Limb (tissue), 2 donors: ENCODE data around the gene SAPCD2.
A peak's percentile ranks its signal among the peaks of the same experiment; 100 is the strongest.

Experiments
- DNase-seq, 2 donors: peaks; one replicate each; pipeline ENCODE4 v3.0.0-alpha.2; 2016; ENCODE audit errors: extremely low spot score in 2 of 2

SAPCD2 gene

DNA sequence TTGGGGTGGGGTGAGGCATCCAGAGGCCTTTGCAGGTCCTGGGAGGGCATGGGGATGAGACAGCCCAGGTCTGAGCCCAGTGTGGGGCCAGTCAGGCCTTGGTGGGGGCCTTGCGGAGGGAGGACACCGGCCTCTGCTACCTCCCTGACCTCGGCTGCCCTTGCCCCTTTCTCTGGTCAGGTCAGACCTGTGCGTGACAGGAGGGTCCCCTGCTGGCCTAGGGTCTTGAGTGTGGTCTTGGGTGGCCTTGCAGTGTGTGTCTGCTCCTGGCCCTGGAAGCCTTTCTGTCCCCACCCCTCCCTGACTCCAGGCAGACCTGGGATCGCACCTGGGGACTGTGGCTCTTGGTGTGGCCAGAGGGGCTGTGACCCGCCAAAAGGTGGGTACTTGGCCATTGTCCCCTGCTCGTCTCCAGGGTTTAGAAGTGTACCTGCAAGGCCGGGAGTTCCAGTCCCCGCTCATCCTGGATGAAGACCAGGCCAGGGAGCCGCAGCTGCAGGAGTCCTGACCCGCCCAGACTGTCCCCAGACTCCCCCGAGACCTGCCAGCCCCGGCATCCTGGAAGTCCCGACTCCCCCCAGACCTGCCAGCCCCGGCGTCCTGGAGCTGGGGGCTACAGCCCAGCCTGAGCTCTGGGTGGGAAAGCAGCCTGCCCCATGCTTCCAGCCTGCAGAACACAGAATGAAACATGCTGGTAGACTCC is 12.0 kb upstream of the SAPCD2 start:
- DNase-seq: no peak

DNA sequence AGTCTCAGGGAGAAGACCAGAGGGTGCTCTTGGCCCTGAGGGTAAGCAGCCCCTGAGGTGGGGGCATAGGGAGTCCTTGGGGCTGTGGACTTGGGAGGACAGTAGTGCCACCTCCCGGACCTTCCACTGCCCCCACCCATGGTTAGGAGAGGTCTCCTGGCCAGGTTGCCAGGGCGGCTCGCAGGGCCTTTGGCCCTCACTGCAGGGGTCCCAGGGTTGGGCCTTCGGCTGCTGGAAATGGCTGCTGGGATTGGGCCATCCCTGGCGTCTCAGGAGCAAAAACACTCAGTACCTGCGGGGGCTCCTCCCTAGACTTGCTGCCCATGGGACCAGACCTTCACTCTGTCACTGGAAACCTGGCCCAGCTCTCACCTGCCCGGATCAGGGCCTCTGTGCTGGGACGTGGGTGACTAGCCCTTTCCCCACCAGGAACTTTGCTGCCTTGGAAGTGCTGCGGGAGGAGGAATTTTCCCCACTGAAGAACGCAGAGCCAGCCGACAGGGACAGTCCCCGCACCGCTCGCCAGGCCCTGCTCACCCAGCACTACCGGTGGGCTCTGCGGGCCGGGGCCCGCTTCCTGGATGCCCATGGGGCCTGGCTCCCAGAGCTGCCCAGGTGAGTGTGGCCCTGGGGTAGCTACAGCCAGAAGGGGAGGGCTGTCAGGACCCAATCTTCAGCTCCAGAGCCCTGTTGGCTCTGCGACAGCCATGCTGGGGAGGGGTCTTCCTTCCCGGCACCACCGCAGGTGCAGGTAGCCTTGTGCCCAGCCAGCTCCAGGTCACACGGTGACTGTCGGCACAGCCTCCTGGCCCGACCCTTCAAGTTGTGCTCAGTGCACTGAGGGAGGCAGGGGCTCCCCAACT is 10.1 kb upstream of the SAPCD2 start:
- DNase-seq: no peak

DNA sequence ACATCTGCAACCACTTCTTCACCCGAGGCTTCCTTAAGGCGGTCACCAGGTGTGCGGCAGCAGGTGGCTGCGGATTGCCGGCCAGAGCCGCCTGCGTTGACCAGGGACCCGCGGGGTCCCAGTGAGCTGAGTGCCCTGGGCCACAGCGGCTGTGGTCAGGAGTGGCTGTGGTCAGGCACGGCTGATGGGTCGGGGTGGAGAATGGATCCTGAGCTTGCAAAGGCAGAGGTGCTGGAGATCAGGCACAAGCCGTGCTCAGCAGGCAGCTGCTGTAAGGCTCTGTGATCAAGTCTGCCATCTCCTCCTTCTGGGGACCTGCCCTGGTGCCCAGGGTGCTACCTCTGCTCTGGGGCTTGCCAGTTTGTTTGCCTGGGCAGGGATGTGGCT is 9.0 kb upstream of the SAPCD2 start:
- DNase-seq: no peak

DNA sequence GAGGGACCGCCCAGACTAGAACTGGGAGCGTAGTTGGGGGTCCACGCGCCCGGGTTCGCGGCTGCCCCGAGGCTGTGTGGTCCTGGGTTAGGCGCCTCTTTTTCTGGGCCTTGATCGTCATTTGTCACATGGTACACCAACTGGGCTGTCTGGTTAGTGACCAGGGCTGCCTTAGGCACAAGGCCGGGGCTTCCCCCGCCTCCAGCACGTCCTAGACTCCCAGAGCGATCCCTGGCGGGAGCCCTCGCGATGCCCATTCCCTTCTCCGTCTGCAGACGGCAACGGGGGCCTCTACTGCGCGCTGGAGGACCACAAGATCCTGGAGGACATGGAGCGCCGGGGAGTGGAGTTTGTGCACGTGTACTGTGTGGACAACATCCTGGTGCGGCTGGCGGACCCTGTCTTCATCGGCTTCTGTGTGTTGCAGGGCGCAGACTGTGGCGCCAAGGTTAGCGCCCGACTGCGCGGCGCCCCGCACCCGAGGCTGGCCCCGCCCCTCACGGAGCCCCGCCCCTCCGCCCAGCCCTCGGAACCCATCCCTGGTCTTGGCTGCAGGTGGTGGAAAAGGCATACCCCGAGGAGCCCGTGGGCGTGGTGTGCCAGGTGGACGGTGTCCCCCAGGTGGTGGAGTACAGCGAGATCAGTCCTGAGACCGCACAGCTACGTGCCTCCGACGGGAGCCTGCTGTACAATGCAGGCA is 8.5 kb upstream of the SAPCD2 start:
- no peak for DNase-seq

DNA sequence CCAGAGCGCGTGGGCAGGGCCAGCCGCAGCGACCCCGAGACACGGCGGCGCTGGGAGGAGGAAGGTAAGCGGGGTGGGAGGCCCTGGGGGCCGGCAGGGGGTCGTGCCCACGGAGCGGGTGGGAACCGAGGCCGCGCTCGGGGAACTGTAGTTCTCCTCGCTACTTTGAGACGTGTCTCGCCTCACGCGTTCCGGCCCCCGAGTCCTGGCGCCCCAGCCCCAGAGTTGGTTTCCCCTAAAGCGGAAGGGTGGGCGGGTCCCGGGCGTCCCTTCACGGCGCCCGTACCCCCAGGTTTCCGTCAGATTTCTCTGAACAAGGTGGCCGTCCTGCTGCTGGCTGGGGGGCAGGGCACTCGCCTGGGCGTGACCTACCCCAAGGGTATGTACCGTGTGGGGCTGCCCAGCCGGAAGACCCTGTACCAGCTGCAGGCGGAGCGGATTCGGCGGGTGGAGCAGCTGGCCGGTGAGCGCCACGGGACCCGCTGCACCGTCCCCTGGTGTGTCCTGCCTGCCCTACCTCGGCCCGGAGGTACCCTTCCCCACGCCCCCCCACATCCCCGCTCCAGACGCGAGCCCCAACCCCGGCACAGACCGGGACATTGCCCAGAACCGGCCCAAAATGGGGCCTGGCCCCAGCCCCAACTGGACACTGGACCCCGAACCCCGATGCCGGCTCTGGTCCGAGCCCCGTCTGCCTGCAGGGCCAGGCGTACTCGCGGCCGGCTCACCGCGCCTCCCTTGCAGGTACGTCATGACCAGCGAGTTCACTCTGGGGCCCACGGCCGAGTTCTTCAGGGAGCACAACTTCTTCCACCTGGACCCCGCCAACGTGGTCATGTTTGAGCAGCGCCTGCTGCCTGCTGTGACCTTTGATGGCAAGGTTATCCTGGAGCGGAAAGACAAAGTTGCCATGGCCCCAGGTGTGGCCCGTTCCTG is 7.7 kb upstream of the SAPCD2 start:
- DNase-seq: peak in 1 of 2 donors; percentile 42

DNA sequence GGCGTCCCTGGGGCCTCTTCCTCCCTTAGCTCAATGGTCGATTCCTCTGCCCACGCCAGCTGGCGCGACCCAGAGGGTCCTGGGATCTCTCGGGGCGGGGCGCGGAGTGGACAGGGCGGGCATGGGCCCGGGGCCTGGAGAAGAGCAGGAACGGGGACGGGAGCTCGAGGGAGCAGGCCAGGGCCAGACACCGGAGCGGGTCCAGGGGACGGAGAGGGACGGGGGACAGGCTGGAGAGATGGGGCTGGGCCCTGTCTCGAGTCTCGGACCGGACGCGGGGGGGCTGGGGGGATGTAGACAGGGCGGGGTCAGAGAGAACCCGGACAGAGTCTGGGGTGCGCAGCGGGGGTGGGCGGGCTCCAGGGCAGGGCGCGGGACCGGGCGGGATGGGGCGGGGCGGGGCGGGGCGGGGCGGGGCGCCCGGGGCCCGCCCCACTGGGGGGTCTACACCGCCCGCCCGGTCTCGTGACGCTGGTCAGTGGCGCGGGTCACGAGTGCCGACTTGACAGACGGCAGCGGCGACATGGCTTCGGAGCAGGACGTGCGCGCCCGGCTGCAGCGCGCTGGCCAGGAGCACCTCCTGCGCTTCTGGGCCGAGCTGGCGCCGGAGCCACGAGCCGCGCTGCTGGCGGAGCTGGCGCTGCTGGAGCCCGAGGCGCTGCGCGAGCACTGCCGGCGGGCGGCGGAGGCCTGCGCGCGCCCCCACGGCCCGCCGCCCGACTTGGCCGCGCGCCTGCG is 6.8 kb upstream of the SAPCD2 start, which contains the start of gene UAP1L1:
TSS of gene UAP1L1 (plus strand) at position 508 of the 738 bp plus-strand sequence. CDS start at position 524, 16 bp downstream.
- DNase-seq: peak in 1 of 2 donors; percentile 50

DNA sequence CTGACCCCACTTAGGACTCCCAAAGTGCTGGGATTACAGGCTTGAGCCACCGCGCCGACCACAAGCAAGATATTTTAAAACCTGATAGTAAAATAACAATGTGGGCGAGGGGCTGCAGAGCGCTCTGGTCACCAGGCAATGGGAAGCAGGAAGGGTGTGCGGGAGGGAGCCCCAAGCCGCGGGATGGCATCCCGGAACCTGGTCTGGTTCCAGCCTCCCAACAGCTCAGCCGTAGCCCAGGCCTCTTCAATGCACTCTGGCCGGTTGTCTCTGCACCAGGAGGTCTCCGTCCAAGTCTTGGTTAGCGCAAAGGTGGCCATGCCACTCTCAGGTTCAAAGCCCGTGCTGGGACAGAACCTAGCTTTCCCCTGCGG is 6.3 kb upstream of the SAPCD2 start:
- DNase-seq: no peak

DNA sequence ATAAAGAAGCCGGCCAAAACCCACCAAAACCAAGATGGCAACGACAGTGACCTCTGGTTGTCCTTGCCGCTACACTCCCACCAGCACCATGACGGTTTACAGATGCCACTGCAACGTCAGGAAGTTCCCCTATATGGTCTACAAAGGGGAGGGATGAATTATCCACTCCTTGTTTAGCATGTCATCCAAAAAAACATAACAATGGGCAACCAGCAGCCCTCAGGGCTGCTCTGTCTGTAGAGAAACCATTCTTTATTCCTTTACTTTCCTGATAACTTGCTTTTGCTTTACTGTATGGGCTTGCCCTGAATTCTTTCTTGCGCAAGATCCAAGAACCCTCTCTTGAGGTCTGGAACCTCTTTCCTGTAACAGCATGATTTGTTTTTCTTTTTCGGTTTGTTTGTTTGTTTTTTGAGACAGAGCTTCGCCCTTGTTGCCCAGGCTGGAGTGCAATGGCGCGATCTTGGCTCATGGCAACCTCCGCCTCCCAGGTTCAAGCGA is 5.0 kb upstream of the SAPCD2 start:
- DNase-seq: no peak

DNA sequence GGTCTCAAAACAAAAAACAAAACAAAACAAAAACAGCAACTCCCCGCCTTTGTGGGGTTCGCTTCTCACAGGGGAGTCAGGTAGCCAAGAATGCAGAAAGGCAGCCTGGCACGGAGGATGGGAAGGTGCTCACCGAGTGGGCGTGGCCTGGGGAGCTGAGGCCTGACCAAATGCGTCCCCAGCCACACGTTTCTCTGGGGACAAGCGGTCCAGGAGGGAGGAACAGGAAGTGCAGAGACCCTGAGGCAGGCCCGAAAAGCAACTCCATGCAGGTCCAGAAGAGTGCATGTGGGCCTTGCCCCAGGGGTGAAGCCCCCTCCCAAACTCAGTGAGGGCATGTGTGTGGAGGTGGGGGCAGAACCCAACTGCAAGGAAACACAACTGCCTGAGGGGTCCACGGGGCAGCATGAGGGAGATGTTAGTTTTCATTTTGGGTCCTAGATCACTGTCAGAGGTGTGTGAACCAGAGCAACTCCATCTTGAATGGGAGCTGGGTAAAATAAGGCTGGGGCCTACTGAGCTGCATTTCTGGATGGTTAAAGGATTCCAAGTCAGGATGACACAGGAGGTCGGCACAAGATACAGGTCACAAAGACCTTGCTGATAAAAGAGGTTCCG is 4.4 kb upstream of the SAPCD2 start:
- no peak for DNase-seq

DNA sequence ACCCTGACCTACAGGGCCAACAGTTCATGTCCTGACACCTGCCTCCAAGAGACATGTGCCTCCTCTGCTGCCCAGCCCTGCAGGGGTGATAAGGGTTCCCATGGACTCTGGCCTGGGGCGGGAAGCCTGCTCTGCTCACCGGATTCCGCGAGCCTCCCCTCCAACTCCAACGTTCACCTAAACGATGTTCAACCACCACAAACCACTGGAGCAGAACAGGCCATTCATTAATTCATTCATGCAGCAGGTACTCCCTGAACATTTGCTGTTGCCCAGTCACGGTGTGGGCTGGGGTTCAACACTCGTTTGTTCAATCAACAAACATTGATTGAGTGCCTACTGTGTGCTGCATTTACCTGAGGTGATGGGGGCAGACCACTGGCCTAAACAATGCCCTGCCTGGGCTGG is 3.6 kb upstream of the SAPCD2 start:
- DNase-seq: no peak

DNA sequence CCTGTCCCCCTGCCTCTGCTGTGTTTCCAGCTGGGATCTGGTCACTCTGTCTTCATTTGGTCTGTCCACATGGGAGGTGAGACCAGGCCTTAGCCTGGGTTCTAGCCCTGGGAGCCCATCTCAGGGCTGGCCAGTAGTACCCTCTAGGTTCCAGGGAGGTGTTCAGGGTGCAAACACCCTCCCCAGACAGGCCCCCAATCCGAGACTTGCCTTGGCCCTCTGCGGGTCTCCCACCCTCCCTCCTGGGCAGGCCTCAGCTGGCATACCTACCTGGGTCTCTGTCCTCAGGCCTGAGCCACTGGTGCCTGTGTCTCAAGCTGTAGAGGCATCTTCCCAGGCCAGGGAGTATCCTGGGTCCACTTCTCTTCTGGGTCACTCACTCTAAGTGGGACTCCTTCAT is 925 bp upstream of the SAPCD2 start:
- no peak for DNase-seq

DNA sequence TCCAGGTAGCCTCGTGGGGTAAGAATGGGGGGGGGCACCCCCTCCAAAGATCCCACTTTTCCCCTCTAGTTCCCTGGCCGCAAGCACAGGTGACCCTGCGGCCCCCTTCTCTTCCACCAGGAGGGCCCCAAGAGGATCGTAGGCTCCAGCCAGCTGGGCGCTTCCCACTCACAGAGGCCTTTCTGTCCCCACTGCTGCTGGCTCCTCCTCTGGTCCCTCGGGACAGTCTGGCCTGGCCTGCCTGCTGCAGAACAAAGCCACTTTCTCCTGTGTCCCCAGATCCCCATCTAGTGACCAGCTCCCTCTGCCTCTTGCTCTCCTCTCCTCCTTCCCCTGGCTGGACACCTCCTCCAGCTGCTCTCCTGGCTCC is 534 bp upstream of the SAPCD2 start:
- peak in 1 of 2 donors; percentile 58 for DNase-seq

DNA sequence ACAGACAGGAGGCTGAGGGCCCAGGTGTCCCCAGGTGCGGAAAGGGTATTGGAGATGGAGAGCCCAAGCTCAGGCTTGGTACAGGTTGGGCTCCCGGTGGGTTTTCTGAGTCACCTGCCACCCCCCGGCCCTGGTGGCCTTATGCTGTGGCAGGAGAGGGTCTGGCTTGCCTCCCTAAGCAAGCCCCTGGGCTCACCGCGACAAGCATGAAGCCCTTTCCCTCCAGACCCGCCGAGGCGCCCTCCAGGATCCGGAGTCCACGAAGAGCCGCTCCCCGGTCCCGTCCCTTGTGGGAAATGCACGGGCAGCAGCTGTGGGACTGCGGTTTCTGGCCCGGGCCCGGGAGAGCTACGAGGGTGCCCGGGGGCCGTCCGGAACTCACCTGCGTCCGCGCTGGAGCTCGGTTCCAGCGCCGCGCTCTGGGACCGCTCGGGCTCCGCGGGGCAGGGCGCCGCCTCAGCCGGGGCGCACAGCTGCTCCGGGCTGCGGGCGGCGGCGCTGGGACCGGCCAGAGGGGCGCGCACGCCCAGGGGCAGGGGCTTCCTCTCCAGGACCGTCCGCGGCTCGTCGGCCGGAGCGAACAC is 757 bp downstream of the SAPCD2 start:
- DNase-seq: peak in 1 of 2 donors; percentile 35

DNA sequence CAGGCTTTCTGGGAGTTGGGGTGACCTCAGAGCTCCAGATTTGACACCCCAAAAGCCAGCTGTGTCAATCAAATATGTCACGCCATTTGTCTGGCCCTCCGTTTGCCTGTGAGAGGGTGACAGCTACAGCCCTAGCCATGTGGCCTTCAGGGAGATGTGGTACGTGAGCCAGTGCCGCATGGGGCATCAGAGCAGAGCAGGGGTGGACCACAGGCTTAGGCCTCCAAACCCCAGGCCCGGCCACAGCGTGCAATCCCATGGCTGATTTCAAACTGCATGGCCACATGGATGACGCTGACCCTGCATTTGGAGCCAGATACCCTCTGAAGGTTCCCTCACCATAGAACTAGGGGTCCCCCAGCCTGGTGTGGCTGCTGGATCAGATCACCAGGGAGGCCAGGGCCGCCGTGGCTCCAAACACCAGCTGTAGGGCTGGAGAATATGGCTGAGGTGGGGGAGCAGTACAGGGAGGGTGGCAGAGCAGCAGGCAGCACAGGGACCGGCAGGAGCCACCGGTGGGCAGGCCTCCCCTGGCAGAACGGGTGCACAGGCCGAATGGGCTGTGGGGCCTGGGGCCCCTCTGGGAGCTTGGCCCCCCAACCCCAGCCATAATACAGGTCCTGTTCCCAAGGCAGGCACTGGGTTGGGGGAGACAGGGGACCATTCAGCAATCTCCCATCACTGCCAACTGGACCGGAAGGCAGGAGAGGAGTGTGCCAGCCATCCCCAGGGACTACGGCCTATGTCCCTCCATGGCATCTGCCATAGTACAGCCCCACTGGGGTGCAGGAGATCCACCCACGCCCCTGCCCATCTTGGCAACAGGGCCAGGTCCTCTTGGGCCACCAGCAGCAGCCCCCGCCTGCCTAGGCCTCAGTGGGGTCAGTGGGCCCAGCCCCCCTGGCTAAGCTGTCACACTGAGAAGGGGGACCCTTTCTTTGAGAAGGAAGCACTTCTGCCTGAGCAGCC is 1.5 kb downstream of the SAPCD2 start:
- peak in 1 of 2 donors; percentile 35 for DNase-seq

DNA sequence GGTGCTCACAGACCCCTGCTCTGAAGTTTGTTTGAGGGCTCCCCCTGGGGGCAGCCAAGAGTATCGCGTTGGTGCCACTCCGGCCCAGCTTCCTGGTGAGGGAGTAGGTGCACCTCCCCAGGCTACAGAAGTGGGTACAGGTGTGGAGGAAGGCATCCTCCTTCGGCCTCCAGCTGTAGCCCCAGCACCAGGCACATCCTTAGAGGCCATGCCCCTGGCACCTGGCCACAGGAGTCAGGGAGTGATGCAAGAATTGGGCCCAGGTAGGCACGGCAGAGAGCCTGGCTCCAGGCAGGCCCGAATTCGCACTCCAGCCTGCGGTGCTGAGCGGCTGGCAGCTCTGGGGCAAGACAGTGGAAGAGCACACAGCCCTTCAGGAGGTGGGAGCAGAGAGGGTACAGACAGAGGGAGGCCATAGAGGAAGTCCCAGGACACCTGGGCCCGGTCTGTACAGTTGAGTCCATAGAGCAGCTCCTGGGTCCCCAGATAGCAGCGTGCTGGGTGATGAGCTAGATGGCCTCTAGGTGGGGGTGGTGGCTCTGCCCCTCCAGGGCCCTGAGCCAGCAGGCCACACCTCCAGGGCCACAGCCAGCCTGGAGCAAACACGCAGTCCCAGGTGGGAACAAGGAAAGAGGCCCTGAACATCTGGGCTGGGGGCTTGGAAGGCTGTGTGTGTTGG is 2.4 kb downstream of the SAPCD2 start:
- peak in 1 of 2 donors; percentile 80 for DNase-seq

DNA sequence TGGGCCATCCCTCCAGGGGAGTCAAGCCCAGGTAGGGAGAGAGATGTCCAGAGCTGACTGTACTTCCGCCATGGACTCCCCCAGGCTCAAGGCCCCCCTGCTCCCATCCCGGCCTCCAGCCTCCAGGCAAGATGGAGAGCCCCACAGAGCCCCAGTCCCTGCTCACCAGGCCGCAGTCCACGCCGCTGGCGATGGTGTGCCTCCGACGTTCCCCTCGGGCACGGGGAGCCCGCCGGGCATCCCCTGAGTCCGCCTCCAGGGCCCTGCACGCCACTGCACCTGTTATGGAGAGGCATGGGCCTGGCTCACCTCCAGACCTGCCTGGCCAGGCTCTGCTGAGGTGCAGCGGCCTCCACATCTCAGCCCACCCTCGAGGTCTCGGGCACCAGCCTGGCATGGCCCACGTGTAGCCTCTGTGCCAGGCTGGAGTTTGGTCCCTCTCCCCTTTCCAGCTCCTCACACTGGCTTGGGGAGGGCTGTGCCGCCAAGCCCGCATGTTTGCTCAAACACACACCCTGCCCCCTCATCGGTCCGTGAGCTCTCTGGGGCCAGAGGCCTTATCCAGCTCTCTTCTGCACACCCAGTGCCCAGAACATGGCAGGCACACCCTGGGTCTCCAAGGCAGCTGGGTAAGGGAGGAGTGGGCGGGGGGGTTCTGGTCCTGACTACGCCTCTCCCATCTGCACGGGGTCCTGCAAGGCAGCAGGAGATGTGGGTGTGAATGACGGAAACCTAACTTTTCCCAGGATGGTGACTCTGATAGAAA is 4.1 kb downstream of the SAPCD2 start:
- DNase-seq: no peak
